Thymus (tissue), 11 donors: ENCODE data around the gene GLT1D1. TPM values are rescaled to one million over a fixed set of nuclear protein-coding genes. Genes with fewer than 3 reads are reported as not detected.

Source experiments
- DNase-seq, 9 donors: peaks; one replicate each; pipeline ENCODE4 v3.0.0-alpha.2; 2013; ENCODE audit warnings: low spot score in 9 of 9, low read depth in 6 of 9, missing footprints in 1 of 9
- H3K27ac ChIP-seq, 2 donors: one replicate each; pipeline ENCODE4 v1.5.1; 2013; ENCODE audit warnings: control low read depth in 1 of 2, low read depth in 1 of 2, low read length in 1 of 2, mild to moderate bottlenecking in 1 of 2, moderate library complexity in 1 of 2
- H3K27me3 ChIP-seq, 2 donors: one replicate each; pipeline ENCODE4 v1.5.1; 2013; ENCODE audit warnings: low read length in 1 of 2; ENCODE audit not compliant: control insufficient read depth in 2 of 2, insufficient read depth in 1 of 2
- H3K36me3 ChIP-seq, 2 donors: one replicate each; pipeline ENCODE4 v1.5.1; 2013; ENCODE audit warnings: low read length in 1 of 2, mild to moderate bottlenecking in 1 of 2, moderate library complexity in 1 of 2; ENCODE audit not compliant: control insufficient read depth in 2 of 2, insufficient read depth in 2 of 2
- H3K4me1 ChIP-seq, 2 donors: one replicate each; pipeline ENCODE4 v1.5.1; 2013; ENCODE audit warnings: low read length in 2 of 2; ENCODE audit not compliant: control insufficient read depth in 2 of 2, insufficient read depth in 2 of 2
- H3K4me3 ChIP-seq, 2 donors: one replicate each; pipeline ENCODE4 v1.5.1; 2013; ENCODE audit warnings: low read length in 2 of 2, control low read depth in 1 of 2, mild to moderate bottlenecking in 1 of 2
- H3K9me3 ChIP-seq, 2 donors: one replicate each; pipeline ENCODE4 v1.5.1; 2013; ENCODE audit warnings: low read length in 1 of 2, mild to moderate bottlenecking in 1 of 2; ENCODE audit not compliant: control insufficient read depth in 2 of 2, insufficient read depth in 1 of 2
- WGBS: extraction: QIAGEN DNeasy Blood & Tissue Kit; methylation state at CpG from one replicate; pipeline ENCODE4 v1.1.7; 2013; 5-methylcytosine and 5-hydroxymethylcytosine counted together
- polyA plus RNA-seq: library from polyadenylated mRNA; stranded (reverse); fragments of 200-250 nt; gene quantifications from one replicate; pipeline ENCODE4 v1.2.3, GENCODE V29; 2013
- total RNA-seq: library from RNA; stranded (reverse); fragments of 120-200 nt; gene quantifications from one replicate; pipeline ENCODE4 v1.2.4, GENCODE V29; 2013
- donor health status: healthy.

Gene GLT1D1
- total and polyA plus RNA-seq, 2 donors = 0.33 to 1.1 TPM

DNA sequence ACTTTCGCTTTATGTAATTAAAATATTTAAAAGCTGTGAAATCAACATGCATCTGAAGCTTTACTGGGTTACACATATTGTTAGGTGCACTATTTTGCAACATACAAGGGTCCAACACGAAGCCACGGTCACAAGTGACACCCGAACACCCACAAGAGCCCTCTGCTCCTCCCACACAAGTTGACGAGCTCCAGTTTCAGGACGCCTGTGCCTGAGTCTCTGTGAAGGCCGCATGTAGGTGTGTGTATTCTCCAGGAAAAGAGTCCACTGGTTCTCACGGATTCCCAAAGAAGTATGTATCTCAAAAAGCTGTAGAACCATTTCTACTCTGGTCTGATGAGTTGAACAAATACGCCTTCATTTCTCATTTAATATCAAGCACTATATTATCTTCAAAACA is 41.5 kb upstream of the GLT1D1 start:
- no peak overlapping the region for H3K4me3 ChIP-seq
- no peak for DNase-seq
- H3K36me3 ChIP-seq = peaks cover 27 to 35% of the 10 kb centered on the region in 2 donors
- no peaks in the 10 kb centered on the region for H3K27me3 ChIP-seq
- 89% methylated on average over 9 of the region's 9 CpGs for WGBS
- H3K4me1 ChIP-seq = no peaks in the 10 kb centered on the region
- H3K9me3 ChIP-seq = no peaks in the 10 kb centered on the region
- H3K27ac ChIP-seq = no peak overlapping the region

DNA sequence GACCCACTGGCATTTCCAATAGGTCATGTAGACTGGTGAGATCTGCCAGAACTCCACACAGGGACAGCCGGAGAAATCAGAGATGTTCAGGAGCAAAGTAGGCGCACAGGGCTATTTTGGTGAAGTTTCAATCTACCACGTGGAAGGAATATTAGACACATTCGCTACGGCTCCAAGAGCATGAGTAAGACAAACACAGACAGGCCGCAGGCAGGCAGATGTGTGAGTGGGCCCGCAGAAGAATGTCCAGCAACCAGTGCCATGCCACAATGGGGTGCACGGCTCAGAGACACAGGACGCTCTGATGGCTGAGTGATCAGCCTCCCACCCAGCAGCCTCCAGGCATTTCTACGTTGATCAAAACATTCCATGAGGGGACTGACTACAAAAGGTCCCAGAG is 39.9 kb upstream of the GLT1D1 start:
- 98% methylated on average over 10 of the region's 10 CpGs for WGBS
- Histone ChIP-seq H3K27me3 (no peaks in the 10 kb centered on the region), H3K36me3 (peaks cover 19 to 28% of the 10 kb centered on the region in 2 donors), H3K4me3 (no peak overlapping the region), H3K27ac (no peak overlapping the region), H3K4me1 (peaks cover 0 to 5% of the 10 kb centered on the region in 2 donors), H3K9me3 (no peaks in the 10 kb centered on the region)
- DNase-seq = no peak

DNA sequence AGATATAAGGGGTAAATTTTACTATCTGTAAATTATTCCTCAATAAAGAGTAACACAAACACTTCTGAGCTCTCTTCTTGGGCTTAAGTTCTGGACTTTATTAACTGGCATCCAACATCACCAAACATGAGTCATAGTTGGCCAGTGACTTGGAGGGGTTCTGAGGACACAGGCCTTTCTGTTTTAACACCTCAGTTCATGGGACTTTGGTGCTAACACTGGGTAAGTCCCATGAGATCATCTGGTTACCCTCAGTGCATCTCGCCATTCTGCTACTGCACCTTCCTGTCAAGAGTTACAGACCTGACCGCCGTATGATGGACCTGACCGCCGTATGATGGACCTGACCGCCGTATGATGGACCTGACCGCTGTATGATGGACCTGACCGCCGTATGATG is 39.4 kb upstream of the GLT1D1 start:
- Histone ChIP-seq H3K4me1 (peaks cover 0 to 8% of the 10 kb centered on the region in 2 donors), H3K36me3 (peaks cover 14 to 25% of the 10 kb centered on the region in 2 donors), H3K27me3 (no peaks in the 10 kb centered on the region), H3K27ac (no peak overlapping the region), H3K9me3 (no peaks in the 10 kb centered on the region), H3K4me3 (no peak overlapping the region)
- DNase-seq = no peak
- WGBS = 78% methylated on average over 10 of the region's 10 CpGs

DNA sequence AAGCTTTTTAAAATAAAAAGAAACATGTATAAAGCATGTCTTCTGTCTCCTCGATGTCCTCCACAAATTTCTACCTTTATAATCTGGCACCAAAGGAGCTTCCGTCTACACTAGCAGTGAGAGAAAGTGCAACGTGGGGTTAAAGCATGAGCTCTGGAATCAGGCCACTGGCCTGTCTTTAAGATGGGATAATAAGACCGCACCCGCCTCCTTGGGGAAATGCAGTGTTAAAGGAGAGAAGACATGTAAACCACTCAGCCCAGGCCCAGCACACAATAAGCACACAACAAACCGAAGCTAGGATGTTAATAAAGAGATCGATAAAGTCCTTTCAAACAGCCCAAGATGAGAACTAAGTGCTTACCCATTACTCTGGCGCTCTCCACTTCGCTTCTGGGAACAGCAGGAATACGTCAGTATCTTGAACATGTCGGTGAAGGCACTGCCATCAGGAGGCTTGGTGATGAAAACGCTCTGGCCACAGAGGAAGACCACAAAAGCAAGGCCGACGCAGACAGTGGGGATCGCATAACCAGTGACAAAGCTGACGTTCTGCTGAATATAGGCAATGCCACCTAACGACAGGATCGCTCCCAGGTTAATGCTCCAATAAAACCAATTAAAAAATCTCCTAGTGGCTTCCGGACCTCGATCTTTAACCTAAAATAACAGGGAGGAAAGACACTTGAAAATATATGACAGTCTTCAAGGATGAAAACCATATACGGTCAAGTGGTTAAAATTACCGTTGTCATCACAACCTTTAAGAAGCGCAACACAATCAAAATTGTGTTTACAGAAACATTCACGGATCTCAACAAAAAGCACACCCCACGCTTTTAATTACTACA is 38.6 kb upstream of the GLT1D1 start:
- H3K4me1 ChIP-seq = peaks cover 0 to 8% of the 10 kb centered on the region in 2 donors

DNA sequence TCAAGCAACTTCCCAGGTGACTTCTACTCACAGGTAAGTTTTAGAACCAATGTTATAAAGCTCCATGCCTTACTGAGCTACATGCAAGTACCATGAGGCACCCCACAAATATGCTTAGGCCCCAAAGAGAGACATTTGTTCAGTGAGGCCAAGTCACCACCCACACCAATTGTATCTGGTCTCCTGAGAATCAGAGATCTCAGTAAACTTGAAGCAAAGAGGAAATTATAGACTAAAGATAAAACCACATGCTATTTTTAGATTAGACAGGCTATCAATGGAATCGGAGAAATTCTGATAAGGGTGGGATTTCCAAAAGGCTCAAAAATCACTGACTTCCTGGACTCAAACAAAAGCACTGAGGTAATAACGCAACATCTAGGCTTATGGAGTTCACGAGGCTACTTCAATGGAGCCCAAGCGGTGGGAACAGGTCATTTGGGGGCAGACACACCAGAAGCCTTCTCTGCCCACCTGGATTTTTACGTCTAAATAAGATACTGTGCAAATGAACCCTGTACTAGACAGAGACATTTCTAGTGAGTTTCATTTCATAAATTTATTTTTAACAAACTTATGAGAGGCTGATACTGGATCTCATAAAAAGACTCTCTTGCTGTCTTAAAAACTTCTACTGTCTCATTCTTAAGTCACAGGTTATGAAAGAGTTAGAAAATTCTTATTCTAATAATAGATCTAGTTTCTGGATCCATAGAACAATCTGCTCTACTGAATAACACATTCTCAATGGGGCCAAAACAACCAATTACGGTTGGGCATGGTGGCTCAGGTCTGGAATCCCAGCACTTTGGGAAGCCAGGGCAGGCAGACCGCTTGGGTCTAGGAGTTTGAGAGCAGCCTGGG is 37.3 kb upstream of the GLT1D1 start:
- Histone ChIP-seq H3K27me3 (no peaks in the 10 kb centered on the region), H3K4me3 (no peak overlapping the region), H3K9me3 (no peaks in the 10 kb centered on the region), H3K36me3 (peaks cover 18 to 22% of the 10 kb centered on the region in 2 donors), H3K27ac (no peak overlapping the region), H3K4me1 (peaks cover 8 to 18% of the 10 kb centered on the region in 2 donors)
- WGBS = 91% methylated on average over 7 of the region's 7 CpGs
- DNase-seq = no peak

More for the DNA sequence above, 38.6 kb upstream of the GLT1D1 start:
- Histone ChIP-seq H3K36me3 (peaks cover 13 to 25% of the 10 kb centered on the region in 2 donors), H3K27ac (no peak overlapping the region), H3K4me3 (no peak overlapping the region), H3K27me3 (no peaks in the 10 kb centered on the region), H3K9me3 (no peaks in the 10 kb centered on the region)
- WGBS = 97% methylated on average over 25 of the region's 25 CpGs
- no peak for DNase-seq

DNA sequence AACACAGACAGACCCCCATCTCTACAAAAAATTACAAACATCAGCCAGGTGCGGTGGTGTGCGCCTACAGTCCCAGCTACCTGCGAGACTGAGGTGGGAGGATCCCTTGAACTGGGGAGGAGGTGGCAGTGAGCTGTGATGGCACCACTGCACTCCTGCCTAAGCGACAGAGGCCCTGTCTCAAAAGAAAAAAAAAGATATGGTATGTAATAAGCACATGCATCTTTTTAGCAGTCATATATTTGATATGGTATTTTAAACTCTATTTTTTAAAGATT is 36.7 kb upstream of the GLT1D1 start:
- no peaks in the 10 kb centered on the region for H3K9me3 ChIP-seq
- peaks cover 18 to 22% of the 10 kb centered on the region in 2 donors for H3K36me3 ChIP-seq
- no peaks in the 10 kb centered on the region for H3K27me3 ChIP-seq
- 93% methylated on average over 4 of the region's 4 CpGs for WGBS
- DNase-seq = no peak
- H3K4me3 ChIP-seq = no peak overlapping the region
- no peak overlapping the region for H3K27ac ChIP-seq
- peaks cover 13 to 21% of the 10 kb centered on the region in 2 donors for H3K4me1 ChIP-seq

DNA sequence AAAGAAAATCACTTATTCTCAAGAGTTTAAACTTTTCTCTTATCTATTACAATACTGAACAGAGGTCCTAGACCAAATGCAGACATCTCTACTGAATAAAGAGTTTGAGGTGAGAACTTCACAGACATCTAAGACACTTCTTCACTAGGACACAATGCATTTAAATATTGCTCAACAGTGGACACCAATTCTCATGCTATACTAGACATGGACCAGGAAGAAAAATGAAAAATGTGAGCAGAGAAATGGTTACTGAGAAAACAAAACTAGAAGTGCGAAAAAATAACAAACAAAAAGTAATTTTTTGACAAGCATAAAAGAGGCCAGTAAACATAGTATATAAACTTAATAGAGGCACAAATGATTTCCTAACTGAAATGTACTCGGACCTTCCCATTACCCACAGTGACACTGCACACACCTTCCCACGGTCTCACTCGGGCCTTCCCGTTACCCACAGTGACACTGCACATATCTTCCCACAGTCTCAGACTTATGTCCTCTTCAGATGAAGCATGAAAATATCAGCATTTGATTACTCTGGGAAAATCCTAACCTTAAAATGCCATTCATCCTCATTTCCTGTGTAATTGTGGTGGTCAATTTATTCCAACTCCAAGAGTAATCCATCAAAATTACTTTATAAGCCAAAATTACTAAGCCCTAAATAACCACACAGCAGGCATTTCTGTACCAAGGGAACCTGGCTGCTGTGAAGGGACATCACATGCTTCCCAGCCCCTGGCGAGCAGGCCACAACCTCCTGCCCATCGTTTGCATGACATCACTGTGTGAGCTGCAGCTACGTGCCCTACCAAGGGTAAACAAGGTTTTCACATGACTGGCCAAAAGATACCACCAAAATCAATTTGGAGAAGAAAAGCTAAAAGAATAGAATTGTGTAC is 35.9 kb upstream of the GLT1D1 start:
- H3K4me3 ChIP-seq = no peak overlapping the region
- peaks cover 20 to 25% of the 10 kb centered on the region in 2 donors for H3K4me1 ChIP-seq
- DNase-seq = no peak
- 36% methylated on average over 8 of the region's 8 CpGs for WGBS
- no peaks in the 10 kb centered on the region for H3K9me3 ChIP-seq
- H3K27me3 ChIP-seq = no peaks in the 10 kb centered on the region
- H3K27ac ChIP-seq = no peak overlapping the region
- peaks cover 18 to 21% of the 10 kb centered on the region in 2 donors for H3K36me3 ChIP-seq

DNA sequence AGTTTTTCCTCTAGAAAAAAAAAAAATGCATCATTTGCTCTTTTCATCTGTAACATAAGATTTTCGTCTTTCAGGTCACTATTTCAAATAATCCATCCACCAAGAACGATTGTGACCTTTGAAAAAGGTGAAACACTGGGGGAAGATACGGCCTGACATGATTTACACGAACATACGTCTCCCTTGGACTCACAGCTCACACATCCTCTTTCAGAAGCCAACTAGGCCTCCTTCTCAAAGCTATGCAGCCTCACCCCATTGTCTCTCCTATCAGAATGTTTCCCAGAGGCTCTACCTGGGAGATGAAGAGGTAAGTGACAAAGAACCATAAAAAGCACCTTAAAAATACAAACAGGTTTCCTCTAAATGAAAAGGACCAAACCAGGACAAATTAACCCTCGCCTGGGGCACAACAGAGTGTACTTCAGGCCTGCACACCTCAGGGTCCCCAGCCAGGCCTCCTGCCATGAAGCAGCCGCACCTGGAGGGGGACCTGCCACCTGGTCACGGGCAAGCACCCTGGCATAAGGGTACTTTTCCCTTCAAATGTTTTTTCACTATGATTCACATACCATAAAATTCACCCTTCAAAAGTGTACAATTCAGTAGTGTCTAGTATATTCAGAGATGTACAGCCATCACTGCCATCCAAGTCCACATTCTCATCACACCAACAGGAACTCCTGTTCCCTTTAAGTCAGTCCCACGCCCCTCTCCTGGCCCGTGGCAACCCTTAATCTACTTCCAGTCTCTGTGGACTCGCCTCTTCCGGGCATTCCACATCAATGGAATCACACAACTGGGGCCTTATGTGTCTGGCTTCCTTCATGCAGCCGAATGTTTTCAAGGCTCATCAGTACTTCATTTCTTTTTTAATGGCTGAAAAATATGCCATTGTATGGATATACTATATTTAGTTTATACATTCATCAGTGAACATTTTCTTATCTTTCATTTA is 34.9 kb upstream of the GLT1D1 start:
- peak overlapping the region in 1 of 2 donors; percentile 74 for H3K27ac ChIP-seq
- H3K4me3 ChIP-seq = no peak overlapping the region
- H3K27me3 ChIP-seq = no peaks in the 10 kb centered on the region
- H3K36me3 ChIP-seq = peaks cover 12 to 15% of the 10 kb centered on the region in 2 donors
- DNase-seq = no peak
- no peaks in the 10 kb centered on the region for H3K9me3 ChIP-seq
- 88% methylated on average over 13 of the region's 13 CpGs for WGBS
- peaks cover 27 to 28% of the 10 kb centered on the region in 2 donors for H3K4me1 ChIP-seq
